ENCODE data around the gene YTHDF1. TPM values are rescaled to one million over a fixed set of nuclear protein-coding genes. Genes with fewer than 3 reads are reported as not detected.

Gene YTHDF1
- total RNA-seq, 1 experiment from 2014 or later, result 85.4 TPM

- Histone ChIP-seq H2BK15ac (ENCODE audit: low read depth, low read length) (no peak overlapping the region), H3K4ac (ENCODE audit: low read depth, low read length) (no peak overlapping the region), H3K23me2 (ENCODE audit: insufficient read length, low read depth, low read length, poor library complexity, severe bottlenecking) (no peaks in the 10 kb centered on the region), H3K79me2 (ENCODE audit: insufficient read depth, low read length) (peaks cover 3% of the 10 kb centered on the region; the same call in 1 of the 2 replicates), H3K4me1 (ENCODE audit: insufficient read depth, low read length) (no peaks in the 10 kb centered on the region), H3K79me1 (ENCODE audit: insufficient read depth, low read depth, low read length, poor library complexity, severe bottlenecking) (no peaks in the 10 kb centered on the region), H2BK5ac (ENCODE audit: insufficient read length, low read length) (no peak overlapping the region), H2BK12ac (ENCODE audit: insufficient read length, low read depth, low read length) (no peak overlapping the region), H3K4me2 (ENCODE audit: insufficient read depth, insufficient read length, low read length) (no peak overlapping the region), H2BK20ac (ENCODE audit: low read depth, low read length, poor library complexity, severe bottlenecking) (no peak overlapping the region), H2BK120ac (ENCODE audit: low read depth, low read length, poor library complexity, severe bottlenecking) (no peak overlapping the region), H2AK5ac (ENCODE audit: insufficient read length, low read length) (no peak overlapping the region), H3K27ac (ENCODE audit: insufficient read length, low read depth, low read length) (no peak overlapping the region), H3K14ac (ENCODE audit: insufficient read depth, low read length) (no peak overlapping the region), H4K5ac (ENCODE audit: insufficient read length, low read depth, low read length) (no peak overlapping the region), H3K18ac (ENCODE audit: insufficient read length, low read depth, low read length) (no peak overlapping the region), H4K20me1 (ENCODE audit: control insufficient read depth, insufficient read depth, insufficient read length) (no peaks in the 10 kb centered on the region), H2AFZ (ENCODE audit: low read length) (no peak overlapping the region), H4K8ac (replicated peaks; ENCODE audit: insufficient read length, low read depth, low read length) (no peak overlapping the region), H3K9ac (ENCODE audit: extremely low read depth, insufficient read length, low read length) (no peak overlapping the region), H3K23ac (ENCODE audit: insufficient read length, low read depth, low read length) (no peak overlapping the region), H3K9me3 (ENCODE audit: control insufficient read depth, low read depth, low read length) (no peaks in the 10 kb centered on the region), H3K56ac (ENCODE audit: insufficient read length, low read depth, low read length) (no peak overlapping the region), H3K27me3 (ENCODE audit: insufficient read depth, low read length) (no peaks in the 10 kb centered on the region), H4K91ac (ENCODE audit: insufficient read length, low read depth, low read length) (no peak overlapping the region), H3T11ph (ENCODE audit: low read length) (no peak overlapping the region)
- TF ChIP-seq CTCF (conservative IDR thresholded peaks at IDR 0.05), result no peak
- H3K9me3 Mint-ChIP-seq, result no peaks in the 10 kb centered on the region
- DNase-seq, result no peak
- WGBS (ENCODE audit: extremely low coverage, insufficient read length, low lambda C conversion rate), result no CpG with 5 or more reads among the region's 14 CpGs
- H3K36me3 Mint-ChIP-seq (ENCODE audit: insufficient read depth in 1 of 3, low read depth in 3 of 3), result peaks cover 2 to 40% (median 36%) of the 10 kb centered on the region in 3 experiments; a peak in 6 of 7 replicates
- H3K4me1 Mint-ChIP-seq, result peaks cover 20 to 29% of the 10 kb centered on the region in 2 experiments
- H3K27me3 Mint-ChIP-seq (ENCODE audit: low read depth), result no peaks in the 10 kb centered on the region; the same call in 1 of the 2 replicates
- peak overlapping the region in 1 of 3 experiments; percentile 58; a peak in 4 of 7 replicates for H3K27ac Mint-ChIP-seq
- no peak overlapping the region for H3K4me3 Mint-ChIP-seq
Measured at GRCh38 chr20:63194007-63194796, 21.7 kb downstream of the YTHDF1 start.
